Activated T-cell treated with anti-CD3 and anti-CD28 coated beads, Interleukin-2, amount 50 U/mL, for 72 hours (primary cell): Measurements from ENCODE around the gene CFAP73. TPM values are rescaled to one million over a fixed set of nuclear protein-coding genes. Genes with fewer than 3 reads are reported as not detected.

ENCODE experiments used
- total RNA-seq, 2 donors: library from RNA; stranded (reverse); gene quantifications; one replicate each; pipeline ENCODE4 v1.2.3, GENCODE V29; 2022

Gene CFAP73
- total RNA-seq, 2 donors from 2014 or later: 2.0 to 2.1 TPM

Other genes starting within 250 kb of the CFAP73 start
- 10 to 100 TPM; 17.3 to 41.9 TPM for gene OAS1, start 242.8 kb upstream of the CFAP73 start, total RNA-seq
- 10 to 100 TPM; 14.7 to 39.3 TPM for gene OAS3, start 211.2 kb upstream of the CFAP73 start, total RNA-seq
- 100 to 1,000 TPM in 1 of 2 donors, 10 to 100 TPM in 1; 80.2 to 139 TPM for gene OAS2, start 171.2 kb upstream of the CFAP73 start, total RNA-seq
- gene DTX1, start 93.0 kb upstream of the CFAP73 start, total RNA-seq: 10 to 100 TPM; 17.6 to 18.0 TPM
- 10 to 100 TPM in 1 of 2 donors, 1 to 10 TPM in 1; 6.7 to 13.4 TPM for gene RASAL1, start 14.0 kb upstream of the CFAP73 start, total RNA-seq
- 10 to 100 TPM; 81.4 to 82.7 TPM for gene DDX54, start 35.8 kb downstream of the CFAP73 start, total RNA-seq
- gene RITA1, start 36.0 kb downstream of the CFAP73 start, total RNA-seq: 10 to 100 TPM; 21.3 to 25.1 TPM
- gene TPCN1, start 71.7 kb downstream of the CFAP73 start, total RNA-seq: 10 to 100 TPM; 74.7 to 84.0 TPM
- 10 to 100 TPM; 25.9 to 27.4 TPM for gene SLC8B1, start 185.4 kb downstream of the CFAP73 start, total RNA-seq
- gene PLBD2, start 208.9 kb downstream of the CFAP73 start, total RNA-seq: 10 to 100 TPM; 13.2 to 14.7 TPM